ENCODE measurements around the gene UTF1.
A peak's percentile ranks its signal among the peaks of the same experiment; 100 is the strongest.
"Not testable (repeated sequence)": the region's sequence is repeated elsewhere in the genome, so short reads cannot be mapped to it uniquely, and the experiment has no call there.

UTF1 gene

DNA sequence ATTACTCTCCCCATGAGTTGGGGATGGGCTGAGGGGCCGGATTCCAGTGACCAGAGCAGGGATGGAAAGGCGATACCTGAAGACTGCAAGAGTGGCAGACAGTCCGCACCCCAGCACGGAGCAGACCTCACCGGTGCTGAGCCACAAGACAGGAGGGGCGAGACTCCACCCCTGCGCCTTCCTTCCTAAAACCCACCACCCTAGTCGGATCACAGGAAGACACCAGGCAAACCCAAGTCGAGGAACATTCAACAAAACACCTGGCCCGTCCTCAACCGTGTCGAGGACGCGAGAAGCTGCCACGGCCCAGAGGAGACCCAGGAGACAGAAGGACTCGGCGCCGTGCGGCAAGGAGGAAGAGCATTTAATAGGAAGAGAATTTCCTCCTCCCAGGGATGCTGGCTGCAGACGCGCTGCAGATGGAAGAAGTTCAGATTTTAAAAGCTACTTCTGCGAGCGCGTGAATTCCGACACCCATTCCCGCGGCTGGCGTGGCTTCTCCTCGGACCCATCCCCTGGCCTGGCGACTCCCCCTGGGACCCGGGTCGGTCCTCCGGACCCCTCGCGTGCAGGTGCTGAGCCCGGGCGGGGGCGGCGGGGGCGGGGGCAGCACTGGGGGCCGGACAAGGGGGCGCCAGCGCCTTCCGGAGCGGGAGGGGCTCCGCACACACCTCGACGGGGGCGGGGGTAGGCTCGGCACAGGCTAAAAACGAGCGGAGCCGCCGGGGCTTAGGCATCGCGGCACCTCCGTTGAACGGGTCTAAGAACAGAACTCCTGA lies 563 bp upstream of the UTF1 start:
- peaks cover 0 to 32% (median 15%) of the 10 kb centered on the region in 4 experiments for H3K4me1 ChIP-seq (ENCODE audit: control extremely low read depth in 1 of 4, control insufficient read depth in 4 of 4, insufficient read depth in 4 of 4, low read length in 3 of 4)
- DNase-seq, result no peak
- no peak overlapping the region for H3K4me3 ChIP-seq (ENCODE audit: control insufficient read depth in 1 of 7, extremely low read depth in 1 of 7, insufficient read depth in 4 of 7, low read depth in 2 of 7, low read length in 6 of 7)
- peaks cover 0 to 96% (median 25%) of the 10 kb centered on the region in 5 experiments for H3K27me3 ChIP-seq (replicated peaks in 2 of 5; ENCODE audit: control insufficient read depth in 4 of 5, insufficient read depth in 5 of 5, low read length in 4 of 5)
- ChIA-PET POLR2A (interaction anchor here (0.7 kb wide), 1 partner anchor 77 kb away, joined by 5 read pairs; no protein-coding TSS in a partner anchor), CTCF (no interaction called here)
- no peak overlapping the region for H3K27ac ChIP-seq (ENCODE audit: insufficient read depth in 1 of 2, low read depth in 1 of 2, low read length in 2 of 2, poor library complexity in 1 of 2, severe bottlenecking in 2 of 2)
- no peaks in the 10 kb centered on the region for H3K9me3 ChIP-seq (ENCODE audit: control extremely low read depth in 1 of 5, control insufficient read depth in 4 of 5, insufficient read depth in 2 of 5, low read depth in 1 of 5, low read length in 4 of 5)
- no peaks in the 10 kb centered on the region for H3K36me3 ChIP-seq (ENCODE audit: control insufficient read depth in 4 of 4, insufficient read depth in 4 of 4, low read length in 3 of 4)
- 13% methylated on average over 40 of the region's 58 CpGs for WGBS (ENCODE audit: insufficient coverage)

DNA sequence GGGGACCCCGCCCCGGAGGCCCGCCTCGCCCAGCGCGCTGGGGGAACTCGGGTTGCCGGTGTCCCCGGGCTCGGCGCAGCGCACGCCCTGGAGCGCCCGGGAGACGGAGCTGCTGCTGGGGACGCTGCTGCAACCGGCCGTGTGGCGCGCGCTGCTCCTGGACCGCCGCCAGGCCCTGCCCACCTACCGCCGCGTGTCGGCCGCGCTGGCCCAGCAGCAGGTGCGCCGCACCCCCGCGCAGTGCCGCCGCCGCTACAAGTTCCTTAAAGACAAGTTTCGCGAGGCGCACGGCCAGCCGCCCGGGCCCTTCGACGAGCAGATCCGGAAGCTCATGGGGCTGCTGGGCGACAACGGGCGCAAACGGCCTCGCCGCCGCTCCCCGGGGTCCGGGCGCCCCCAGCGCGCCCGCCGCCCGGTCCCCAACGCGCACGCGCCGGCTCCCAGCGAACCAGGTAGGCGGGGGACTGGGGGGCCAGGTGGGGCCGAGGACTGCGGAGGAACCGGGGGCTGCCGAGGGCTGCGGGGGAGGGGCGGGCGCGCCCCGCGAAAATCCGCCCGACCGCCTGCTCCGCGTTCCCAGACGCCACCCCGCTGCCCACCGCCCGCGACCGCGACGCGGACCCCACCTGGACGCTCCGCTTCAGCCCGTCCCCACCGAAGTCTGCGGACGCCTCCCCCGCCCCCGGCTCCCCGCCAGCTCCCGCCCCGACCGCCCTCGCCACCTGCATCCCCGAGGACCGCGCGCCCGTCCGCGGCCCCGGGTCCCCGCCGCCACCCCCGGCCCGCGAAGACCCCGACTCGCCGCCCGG lies 574 bp downstream of the UTF1 start:
- Histone ChIP-seq H3K9me3 (ENCODE audit: control extremely low read depth in 1 of 5, control insufficient read depth in 4 of 5, insufficient read depth in 2 of 5, low read depth in 1 of 5, low read length in 4 of 5) (no peaks in the 10 kb centered on the region), H3K36me3 (ENCODE audit: control insufficient read depth in 4 of 4, insufficient read depth in 4 of 4, low read length in 3 of 4) (no peaks in the 10 kb centered on the region), H3K4me1 (ENCODE audit: control extremely low read depth in 1 of 4, control insufficient read depth in 4 of 4, insufficient read depth in 4 of 4, low read length in 3 of 4) (peaks cover 0 to 37% (median 19%) of the 10 kb centered on the region in 4 experiments), H3K27me3 (replicated peaks in 2 of 5; ENCODE audit: control insufficient read depth in 4 of 5, insufficient read depth in 5 of 5, low read length in 4 of 5) (peaks cover 0 to 91% (median 25%) of the 10 kb centered on the region in 5 experiments), H3K4me3 (ENCODE audit: control insufficient read depth in 1 of 7, extremely low read depth in 1 of 7, insufficient read depth in 4 of 7, low read depth in 2 of 7, low read length in 6 of 7) (peak overlapping the region in 3 of 7 experiments; percentile 19 to 48 (median 23)), H3K27ac (ENCODE audit: insufficient read depth in 1 of 2, low read depth in 1 of 2, low read length in 2 of 2, poor library complexity in 1 of 2, severe bottlenecking in 2 of 2) (no peak overlapping the region)
- 1% methylated on average over 78 of the region's 122 CpGs for WGBS (ENCODE audit: insufficient coverage)
- DNase-seq, result peak; percentile 59 to 88 (median 81)
- POLR2A ChIA-PET, result no interaction called here
- CTCF ChIA-PET, result no interaction called here

DNA sequence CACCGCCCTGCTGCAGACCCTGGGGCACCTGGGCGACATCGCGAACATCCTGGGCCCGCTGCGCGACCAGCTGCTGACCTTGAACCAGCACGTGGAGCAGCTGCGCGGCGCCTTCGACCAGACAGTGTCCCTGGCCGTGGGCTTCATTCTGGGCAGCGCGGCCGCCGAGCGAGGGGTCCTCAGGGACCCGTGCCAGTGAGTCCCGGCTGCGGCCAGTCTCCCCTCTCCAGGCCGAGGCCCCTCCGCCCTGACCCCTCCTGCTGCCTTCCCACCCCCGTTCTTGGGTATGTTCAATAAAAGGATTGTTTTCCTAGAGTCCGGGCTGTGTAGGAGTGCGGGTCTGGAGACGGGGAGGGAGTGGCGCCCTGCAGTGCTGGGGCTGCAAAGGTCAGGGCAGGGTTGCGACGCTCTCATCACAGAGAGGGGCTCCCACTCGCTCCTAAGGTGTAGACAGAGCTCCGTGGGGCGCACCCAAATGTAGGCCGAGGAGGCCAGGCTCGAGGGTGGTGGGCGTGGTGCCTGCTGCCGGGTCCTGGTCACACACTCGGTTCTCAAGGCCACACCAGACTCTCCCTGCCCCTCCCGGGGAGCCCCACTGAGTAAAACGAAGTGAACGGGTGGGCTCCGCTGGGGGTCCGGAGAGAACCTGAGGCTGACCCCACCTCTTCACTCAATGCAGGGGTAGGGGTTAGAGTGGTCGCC lies 1.4 kb downstream of the UTF1 start:
- Histone ChIP-seq H3K4me1 (ENCODE audit: control extremely low read depth in 1 of 4, control insufficient read depth in 4 of 4, insufficient read depth in 4 of 4, low read length in 3 of 4) (peaks cover 0 to 36% (median 22%) of the 10 kb centered on the region in 4 experiments), H3K27me3 (replicated peaks in 2 of 5; ENCODE audit: control insufficient read depth in 4 of 5, insufficient read depth in 5 of 5, low read length in 4 of 5) (peaks cover 0 to 91% (median 27%) of the 10 kb centered on the region in 5 experiments), H3K4me3 (ENCODE audit: control insufficient read depth in 1 of 7, extremely low read depth in 1 of 7, insufficient read depth in 4 of 7, low read depth in 2 of 7, low read length in 6 of 7) (no peak overlapping the region), H3K9me3 (ENCODE audit: control extremely low read depth in 1 of 5, control insufficient read depth in 4 of 5, insufficient read depth in 2 of 5, low read depth in 1 of 5, low read length in 4 of 5) (no peaks in the 10 kb centered on the region), H3K36me3 (ENCODE audit: control insufficient read depth in 4 of 4, insufficient read depth in 4 of 4, low read length in 3 of 4) (no peaks in the 10 kb centered on the region), H3K27ac (ENCODE audit: insufficient read depth in 1 of 2, low read depth in 1 of 2, low read length in 2 of 2, poor library complexity in 1 of 2, severe bottlenecking in 2 of 2) (no peak overlapping the region)
- 33% methylated on average over 38 of the region's 44 CpGs for WGBS (ENCODE audit: insufficient coverage)
- ChIA-PET CTCF (no interaction called here), POLR2A (no interaction called here)
- DNase-seq, result no peak

DNA sequence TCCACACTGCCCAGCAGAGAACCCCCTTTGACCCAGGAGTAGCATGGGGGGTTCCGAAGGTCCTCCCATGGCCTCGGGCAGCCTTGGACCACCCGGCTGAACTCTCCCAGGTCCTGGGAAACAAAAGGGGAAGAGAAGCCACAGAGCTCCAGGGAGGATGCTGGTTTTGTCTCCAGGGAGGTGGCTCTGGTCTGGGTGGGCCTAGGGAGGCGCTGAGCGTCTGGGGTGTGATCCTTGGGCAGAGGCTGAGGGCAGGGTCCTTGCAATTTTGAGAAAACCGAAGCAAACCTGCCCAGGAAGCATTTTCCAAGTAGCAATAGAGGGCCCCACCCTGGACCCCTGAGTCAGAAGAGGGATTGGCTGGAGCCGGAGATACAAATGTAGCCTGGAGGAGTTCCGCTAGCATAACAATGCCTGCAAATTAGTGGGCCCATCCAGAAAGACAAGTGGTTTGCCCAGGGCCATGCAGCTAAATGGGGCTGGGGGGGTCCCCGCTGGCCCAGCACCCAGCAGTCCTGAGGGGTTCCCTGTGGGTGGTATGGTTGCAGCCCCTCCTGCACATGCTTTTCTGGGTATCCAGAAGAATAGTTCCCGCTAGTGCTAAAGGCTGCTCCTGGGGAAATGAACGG lies 2.0 kb downstream of the UTF1 start:
- Histone ChIP-seq H3K36me3 (ENCODE audit: control insufficient read depth in 4 of 4, insufficient read depth in 4 of 4, low read length in 3 of 4) (no peaks in the 10 kb centered on the region), H3K4me1 (ENCODE audit: control extremely low read depth in 1 of 4, control insufficient read depth in 4 of 4, insufficient read depth in 4 of 4, low read length in 3 of 4) (peaks cover 0 to 37% (median 27%) of the 10 kb centered on the region in 4 experiments), H3K4me3 (ENCODE audit: control insufficient read depth in 1 of 7, extremely low read depth in 1 of 7, insufficient read depth in 4 of 7, low read depth in 2 of 7, low read length in 6 of 7) (no peak overlapping the region), H3K27ac (ENCODE audit: insufficient read depth in 1 of 2, low read depth in 1 of 2, low read length in 2 of 2, poor library complexity in 1 of 2, severe bottlenecking in 2 of 2) (no peak overlapping the region), H3K27me3 (replicated peaks in 2 of 5; ENCODE audit: control insufficient read depth in 4 of 5, insufficient read depth in 5 of 5, low read length in 4 of 5) (peaks cover 0 to 91% (median 23%) of the 10 kb centered on the region in 5 experiments), H3K9me3 (ENCODE audit: control extremely low read depth in 1 of 5, control insufficient read depth in 4 of 5, insufficient read depth in 2 of 5, low read depth in 1 of 5, low read length in 4 of 5) (no peaks in the 10 kb centered on the region)
- WGBS (ENCODE audit: insufficient coverage), result 75% methylated on average over 11 of the region's 11 CpGs
- POLR2A ChIA-PET, result no interaction called here
- DNase-seq, result no peak
- CTCF ChIA-PET, result no interaction called here

DNA sequence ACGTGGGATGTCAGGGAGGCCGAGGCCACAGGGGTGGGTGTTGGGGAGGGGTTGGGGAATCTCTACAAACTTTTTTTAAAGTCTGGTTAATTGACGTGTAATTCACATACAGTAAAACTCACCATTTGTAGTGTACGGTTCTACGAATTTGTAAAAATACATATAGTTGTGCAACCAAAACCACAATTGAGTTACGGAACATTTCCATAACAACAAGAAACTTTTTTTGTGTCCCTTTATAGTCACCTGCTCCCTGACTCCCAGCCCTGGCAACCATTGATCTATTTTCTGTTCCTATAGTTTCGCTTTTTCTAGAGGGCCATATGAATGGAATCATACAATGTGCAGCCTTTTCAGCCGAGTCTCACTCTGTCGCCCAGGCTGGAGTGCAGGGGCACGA lies 4.8 kb downstream of the UTF1 start:
- peak in 1 of 3 donors; percentile 33 for DNase-seq
- POLR2A ChIA-PET; H3K27ac ChIP-seq (ENCODE audit: insufficient read depth in 1 of 2, low read depth in 1 of 2, low read length in 2 of 2, poor library complexity in 1 of 2, severe bottlenecking in 2 of 2); H3K36me3 ChIP-seq (ENCODE audit: control insufficient read depth in 4 of 4, insufficient read depth in 4 of 4, low read length in 3 of 4); H3K9me3 ChIP-seq (ENCODE audit: control extremely low read depth in 1 of 5, control insufficient read depth in 4 of 5, insufficient read depth in 2 of 5, low read depth in 1 of 5, low read length in 4 of 5): not testable (repeated sequence)
- 0% methylated on average over 1 of the region's 10 CpGs for WGBS (ENCODE audit: insufficient coverage)
- H3K4me1 ChIP-seq (ENCODE audit: control extremely low read depth in 1 of 4, control insufficient read depth in 4 of 4, insufficient read depth in 4 of 4, low read length in 3 of 4), result peaks cover 0 to 41% (median 32%) of the 10 kb centered on the region in 4 experiments
- CTCF ChIA-PET, result interaction anchor here (1.4 kb wide), 1 partner anchor 24 kb away, joined by 6 read pairs; no protein-coding TSS in a partner anchor
- H3K4me3 ChIP-seq (ENCODE audit: control insufficient read depth in 1 of 7, extremely low read depth in 1 of 7, insufficient read depth in 4 of 7, low read depth in 2 of 7, low read length in 6 of 7), result peak overlapping the region in 1 of 7 experiments; percentile 52
- H3K27me3 ChIP-seq (replicated peaks in 2 of 5; ENCODE audit: control insufficient read depth in 4 of 5, insufficient read depth in 5 of 5, low read length in 4 of 5), result peaks cover 0 to 87% (median 17%) of the 10 kb centered on the region in 5 experiments

DNA sequence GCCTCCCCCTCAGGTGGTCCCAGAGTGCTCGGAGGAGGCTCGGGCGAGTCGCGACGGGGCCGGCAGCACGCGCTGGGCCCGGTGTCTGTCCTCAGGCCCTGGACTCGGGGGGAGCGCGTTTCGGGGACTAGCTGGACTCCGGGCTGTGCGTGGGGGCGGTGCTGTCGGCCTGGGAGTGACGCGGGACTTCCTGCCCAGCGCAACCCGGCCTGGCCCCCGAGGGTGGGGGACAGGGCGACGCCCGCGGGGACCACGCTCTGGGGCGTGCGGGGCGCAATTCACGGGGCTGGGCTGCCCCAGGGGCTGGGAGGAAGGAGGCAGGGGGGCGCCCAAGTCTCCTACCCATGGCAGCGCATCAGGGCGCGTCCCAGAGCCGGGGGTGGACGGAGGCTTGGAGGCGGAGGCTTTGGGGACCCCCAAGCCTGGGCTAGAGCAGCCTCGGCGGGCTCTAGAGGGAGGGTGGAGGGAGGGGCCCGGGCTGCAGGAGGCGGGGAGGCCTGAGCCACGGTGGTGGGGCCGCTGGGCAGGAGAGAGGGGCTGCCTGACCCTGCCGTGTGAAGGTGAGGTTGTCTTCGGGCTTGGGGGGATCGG lies 5.3 kb downstream of the UTF1 start:
- Histone ChIP-seq H3K27me3 (replicated peaks in 2 of 5; ENCODE audit: control insufficient read depth in 4 of 5, insufficient read depth in 5 of 5, low read length in 4 of 5) (peaks cover 0 to 83% (median 17%) of the 10 kb centered on the region in 5 experiments), H3K9me3 (ENCODE audit: control extremely low read depth in 1 of 5, control insufficient read depth in 4 of 5, insufficient read depth in 2 of 5, low read depth in 1 of 5, low read length in 4 of 5) (no peaks in the 10 kb centered on the region), H3K4me1 (ENCODE audit: control extremely low read depth in 1 of 4, control insufficient read depth in 4 of 4, insufficient read depth in 4 of 4, low read length in 3 of 4) (peaks cover 0 to 43% (median 34%) of the 10 kb centered on the region in 4 experiments), H3K36me3 (ENCODE audit: control insufficient read depth in 4 of 4, insufficient read depth in 4 of 4, low read length in 3 of 4) (no peaks in the 10 kb centered on the region), H3K4me3 (ENCODE audit: control insufficient read depth in 1 of 7, extremely low read depth in 1 of 7, insufficient read depth in 4 of 7, low read depth in 2 of 7, low read length in 6 of 7) (peak overlapping the region in 2 of 7 experiments; percentile 36 to 52), H3K27ac (ENCODE audit: insufficient read depth in 1 of 2, low read depth in 1 of 2, low read length in 2 of 2, poor library complexity in 1 of 2, severe bottlenecking in 2 of 2) (no peak overlapping the region)
- ChIA-PET POLR2A (no interaction called here), CTCF (no interaction called here)
- peak in 1 of 3 donors; percentile 26 for DNase-seq
- 2% methylated on average over 32 of the region's 48 CpGs for WGBS (ENCODE audit: insufficient coverage)
